HEK293 (cell line): ENCODE data around the gene GPR4.

Experiments used
- CTCF ChIA-PET: fragments of 350-600 bp; formaldehyde crosslinking; extraction: SDS; loops from one replicate; lab custom pipeline; 2021; ENCODE audit warnings: antibody characterized with exemption; lab: Yijun Ruan, JAX
- POLR2A ChIA-PET: fragments of 300-600 bp; formaldehyde crosslinking; extraction: SDS; loops from one replicate; lab custom pipeline; 2020; ENCODE audit warnings: antibody characterized with exemption, inconsistent platforms; lab: Yijun Ruan, JAX
- H3K27ac ChIP-seq: fragments of 200-500 bp; sonication (Bioruptor generic); 2 replicates; pipeline ENCODE4 v1.5.1; 2014; ENCODE audit warnings: low read depth, low read length, control low read depth, inconsistent platforms; ENCODE audit errors: extremely low read depth
- H3K36me3 ChIP-seq, 2 experiments: fragments of 200-500 bp in 1 of 2; sonication (Bioruptor generic) in 1 of 2; 1 replicate in 1 of 2; 2 replicates in 1 of 2; pipeline ENCODE4 v1.5.1; 2014 to 2017; ENCODE audit warnings: inconsistent platforms in 2 of 2, low read length in 2 of 2; ENCODE audit not compliant: control insufficient read depth in 2 of 2, insufficient read depth in 1 of 2
- H3K4me1 ChIP-seq: fragments of 200-500 bp; sonication (Bioruptor generic); 2 replicates; pipeline ENCODE4 v1.5.1; 2014; ENCODE audit warnings: mild to moderate bottlenecking, low read length, inconsistent platforms; ENCODE audit not compliant: control insufficient read depth, insufficient read depth
- H3K4me3 ChIP-seq: 2 replicates; pipeline ENCODE4 v1.5.1; 2011; ENCODE audit warnings: low read depth, mild to moderate bottlenecking, control low read depth, low read length, moderate library complexity
- H3K9me3 ChIP-seq: fragments of 200-500 bp; sonication (Bioruptor generic); 2 replicates; pipeline ENCODE4 v1.5.1; 2014; ENCODE audit warnings: low read depth, low read length, inconsistent platforms; ENCODE audit not compliant: control insufficient read depth, insufficient read depth
- BCL11B ChIP-seq: fragments of 450-650 bp; formaldehyde crosslinking; IDR thresholded peaks from 2 replicates; pipeline ENCODE4 v1.5.1; 2016; ENCODE audit warnings: low read depth, missing biosample characterization, missing genetic modification characterization
- GLI2 ChIP-seq: fragments of 450-650 bp; formaldehyde crosslinking; IDR thresholded peaks from 2 replicates; pipeline ENCODE4; 2017; ENCODE audit warnings: missing biosample characterization, missing genetic modification characterization, low read depth, borderline replicate concordance
- KLF9 ChIP-seq: fragments of 450-650 bp; formaldehyde crosslinking; IDR thresholded peaks from 2 replicates; pipeline ENCODE4 v1.5.1; 2016; ENCODE audit warnings: missing biosample characterization, missing genetic modification characterization, low read depth
- SP2 ChIP-seq: fragments of 450-650 bp; formaldehyde crosslinking; IDR thresholded peaks from 2 replicates; pipeline ENCODE4 v1.5.1; 2016; ENCODE audit warnings: missing biosample characterization, missing genetic modification characterization
- WT1 ChIP-seq: fragments of 450-650 bp; formaldehyde crosslinking; IDR thresholded peaks from 2 replicates; pipeline ENCODE4 v1.5.1; 2016; ENCODE audit warnings: missing biosample characterization, missing genetic modification characterization
- ZNF10 ChIP-seq: fragments of 450-650 bp; formaldehyde crosslinking; IDR thresholded peaks from 2 replicates; pipeline ENCODE4 v1.5.1; 2017; ENCODE audit warnings: missing biosample characterization, missing genetic modification characterization
- ZNF155 ChIP-seq: fragments of 450-650 bp; formaldehyde crosslinking; IDR thresholded peaks from 2 replicates; pipeline ENCODE4 v1.5.1; 2016; ENCODE audit warnings: missing biosample characterization, missing genetic modification characterization
- ZNF292 ChIP-seq: fragments of 450-650 bp; formaldehyde crosslinking; IDR thresholded peaks from 2 replicates; pipeline ENCODE4 v1.5.1; 2016; ENCODE audit warnings: low read depth, missing biosample characterization, missing genetic modification characterization, borderline replicate concordance
- ZNF302 ChIP-seq: fragments of 450-650 bp; formaldehyde crosslinking; IDR thresholded peaks from 2 replicates; pipeline ENCODE4 v1.5.1; 2016; ENCODE audit warnings: missing biosample characterization, missing genetic modification characterization, low read depth
- ZNF335 ChIP-seq: fragments of 450-650 bp; formaldehyde crosslinking; conservative IDR thresholded peaks from 2 replicates; pipeline ENCODE4 v1.5.1; 2016; ENCODE audit warnings: missing biosample characterization, missing genetic modification characterization
- ZNF549 ChIP-seq: fragments of 450-650 bp; IDR thresholded peaks from 2 replicates; pipeline ENCODE4 v1.5.1; 2018; ENCODE audit warnings: missing biosample characterization, missing genetic modification characterization, mild to moderate bottlenecking, inconsistent platforms, moderate library complexity
- ZNF670 ChIP-seq: fragments of 450-650 bp; formaldehyde crosslinking; IDR thresholded peaks from 2 replicates; pipeline ENCODE4 v1.5.1; 2016; ENCODE audit warnings: missing biosample characterization, missing genetic modification characterization, low read depth
- TF ChIP-seq, protein P1 (sequence below): fragments of 450-650 bp; formaldehyde crosslinking; IDR thresholded peaks from 2 replicates; pipeline ENCODE4 v1.5.1; 2016; ENCODE audit warnings: missing biosample characterization, missing genetic modification characterization
- TF ChIP-seq, protein P2 (sequence below): fragments of 450-650 bp; formaldehyde crosslinking; IDR thresholded peaks from 2 replicates; pipeline ENCODE4 v1.5.1; 2016; ENCODE audit warnings: missing biosample characterization, missing genetic modification characterization
- TF ChIP-seq, protein P3 (sequence below): fragments of 450-650 bp; formaldehyde crosslinking; IDR thresholded peaks from 2 replicates; pipeline ENCODE4 v1.5.1; 2016; ENCODE audit warnings: missing biosample characterization, missing genetic modification characterization

GPR4 gene

DNA sequence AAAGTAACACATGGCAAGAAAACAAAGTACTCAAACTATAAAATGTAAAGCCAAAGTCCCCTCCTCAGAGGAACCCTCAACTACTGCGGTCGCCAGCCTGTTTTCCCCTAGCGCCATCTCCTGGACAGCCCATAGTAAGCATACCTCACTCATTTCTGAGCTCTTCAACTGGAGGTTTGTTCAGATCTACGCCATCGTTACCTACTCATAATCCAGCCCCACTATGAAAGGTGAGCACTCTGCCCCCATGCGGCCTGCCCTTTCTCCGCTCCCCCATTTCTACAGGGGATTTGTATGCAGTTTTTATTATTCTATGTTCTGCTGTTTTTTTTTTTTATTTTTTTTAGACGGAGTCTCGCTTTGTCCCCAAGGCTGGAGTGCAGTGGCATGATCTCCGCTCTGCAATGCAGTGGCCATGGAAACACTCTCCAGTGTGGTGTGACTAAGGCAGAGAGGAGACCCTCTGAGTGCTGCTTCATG lies 43.6 kb downstream of the GPR4 start (continued):
- TF ChIP-seq, protein P1, sequence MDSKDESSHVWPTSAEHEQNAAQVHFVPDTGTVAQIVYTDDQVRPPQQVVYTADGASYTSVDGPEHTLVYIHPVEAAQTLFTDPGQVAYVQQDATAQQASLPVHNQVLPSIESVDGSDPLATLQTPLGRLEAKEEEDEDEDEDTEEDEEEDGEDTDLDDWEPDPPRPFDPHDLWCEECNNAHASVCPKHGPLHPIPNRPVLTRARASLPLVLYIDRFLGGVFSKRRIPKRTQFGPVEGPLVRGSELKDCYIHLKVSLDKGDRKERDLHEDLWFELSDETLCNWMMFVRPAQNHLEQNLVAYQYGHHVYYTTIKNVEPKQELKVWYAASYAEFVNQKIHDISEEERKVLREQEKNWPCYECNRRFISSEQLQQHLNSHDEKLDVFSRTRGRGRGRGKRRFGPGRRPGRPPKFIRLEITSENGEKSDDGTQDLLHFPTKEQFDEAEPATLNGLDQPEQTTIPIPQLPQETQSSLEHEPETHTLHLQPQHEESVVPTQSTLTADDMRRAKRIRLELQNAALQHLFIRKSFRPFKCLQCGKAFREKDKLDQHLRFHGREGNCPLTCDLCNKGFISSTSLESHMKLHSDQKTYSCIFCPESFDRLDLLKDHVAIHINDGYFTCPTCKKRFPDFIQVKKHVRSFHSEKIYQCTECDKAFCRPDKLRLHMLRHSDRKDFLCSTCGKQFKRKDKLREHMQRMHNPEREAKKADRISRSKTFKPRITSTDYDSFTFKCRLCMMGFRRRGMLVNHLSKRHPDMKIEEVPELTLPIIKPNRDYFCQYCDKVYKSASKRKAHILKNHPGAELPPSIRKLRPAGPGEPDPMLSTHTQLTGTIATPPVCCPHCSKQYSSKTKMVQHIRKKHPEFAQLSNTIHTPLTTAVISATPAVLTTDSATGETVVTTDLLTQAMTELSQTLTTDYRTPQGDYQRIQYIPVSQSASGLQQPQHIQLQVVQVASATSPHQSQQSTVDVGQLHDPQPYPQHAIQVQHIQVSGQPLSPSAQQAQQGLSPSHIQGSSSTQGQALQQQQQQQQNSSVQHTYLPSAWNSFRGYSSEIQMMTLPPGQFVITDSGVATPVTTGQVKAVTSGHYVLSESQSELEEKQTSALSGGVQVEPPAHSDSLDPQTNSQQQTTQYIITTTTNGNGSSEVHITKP (tag by site-specific recombination), result peak; percentile 46
- peak; percentile 88 for TF ChIP-seq ZNF10 (tag by site-specific recombination)
- TF ChIP-seq ZNF335 (tag by site-specific recombination), result peak; percentile 12; the same call in 1 of the 2 replicates

DNA sequence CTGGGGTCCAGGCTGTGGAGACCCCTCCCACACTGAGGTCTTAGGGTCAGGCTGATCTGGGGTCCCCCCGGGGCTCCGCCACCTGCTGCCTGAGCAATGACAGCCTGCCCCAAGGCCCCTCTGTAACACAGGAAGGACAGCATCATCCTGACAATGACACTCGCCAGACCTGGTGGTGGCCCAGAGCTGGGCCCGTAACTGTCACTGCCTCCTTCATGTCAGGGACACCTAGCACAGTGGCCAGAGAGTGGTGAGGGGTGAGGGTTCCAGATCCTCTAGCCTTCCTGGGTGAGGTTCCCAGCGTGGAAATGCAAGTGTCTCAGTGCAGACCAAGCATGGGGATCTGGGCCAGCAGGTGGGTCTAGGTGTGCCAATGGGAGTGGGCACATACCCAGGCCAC lies 45.2 kb downstream of the GPR4 start:
- CTCF ChIA-PET, result interaction anchor here (1.0 to 6.5 kb wide), 8 partner anchors 10 to 118 kb away, joined by 3 to 60 read pairs (median 9); no protein-coding TSS in a partner anchor

DNA sequence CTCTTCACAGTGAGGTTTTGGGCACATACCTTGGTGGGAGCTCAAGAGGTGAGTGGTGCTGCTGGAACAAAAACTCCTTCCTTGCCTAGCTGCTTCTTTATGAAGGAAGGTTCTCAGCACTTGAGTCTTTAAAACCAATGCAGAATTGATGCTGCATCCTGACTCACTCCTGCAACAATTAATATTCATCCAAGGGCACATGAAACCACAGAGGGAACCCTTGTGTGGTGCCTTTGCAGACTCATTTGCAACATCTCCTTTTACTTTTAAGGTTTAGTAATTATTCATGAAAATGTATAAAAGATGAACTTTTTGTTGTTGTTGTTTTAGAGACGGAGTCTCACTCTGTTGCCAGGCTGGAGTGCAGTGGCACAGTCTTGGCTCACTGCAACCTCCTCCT lies 47.5 kb downstream of the GPR4 start:
- Histone ChIP-seq H3K9me3 (no peaks in the 10 kb centered on the region), H3K36me3 (peaks cover 0 to 5% of the 10 kb centered on the region in 2 experiments; a peak in 2 of 3 replicates), H3K4me3 (no peak overlapping the region), H3K4me1 (no peaks in the 10 kb centered on the region), H3K27ac (no peak overlapping the region)
- TF ChIP-seq SP2 (tag by site-specific recombination) (no peak), ZNF302 (tag by site-specific recombination) (no peak), ZNF292 (tag by site-specific recombination) (no peak)
- TF ChIP-seq, protein P1 (tag by site-specific recombination), result no peak
- ChIA-PET POLR2A (no interaction called here), CTCF (interaction anchor here (0.6 to 6.5 kb wide), 5 partner anchors 11 to 89 kb away, joined by 3 to 46 read pairs (median 4); no protein-coding TSS in a partner anchor)

More for the DNA sequence above, 45.2 kb downstream of the GPR4 start:
- Histone ChIP-seq H3K36me3 (peaks cover 0 to 5% of the 10 kb centered on the region in 2 experiments; a peak in 2 of 3 replicates), H3K4me1 (no peaks in the 10 kb centered on the region), H3K27ac (no peak overlapping the region), H3K9me3 (no peaks in the 10 kb centered on the region), H3K4me3 (no peak overlapping the region)
- TF ChIP-seq ZNF549 (tag by site-specific recombination) (no peak), BCL11B (tag by site-specific recombination) (no peak), ZNF155 (tag by site-specific recombination) (no peak), GLI2 (tag by site-specific recombination) (no peak), ZNF670 (no peak), WT1 (tag by site-specific recombination) (no peak), KLF9 (tag by site-specific recombination) (no peak)
- TF ChIP-seq, protein P2, sequence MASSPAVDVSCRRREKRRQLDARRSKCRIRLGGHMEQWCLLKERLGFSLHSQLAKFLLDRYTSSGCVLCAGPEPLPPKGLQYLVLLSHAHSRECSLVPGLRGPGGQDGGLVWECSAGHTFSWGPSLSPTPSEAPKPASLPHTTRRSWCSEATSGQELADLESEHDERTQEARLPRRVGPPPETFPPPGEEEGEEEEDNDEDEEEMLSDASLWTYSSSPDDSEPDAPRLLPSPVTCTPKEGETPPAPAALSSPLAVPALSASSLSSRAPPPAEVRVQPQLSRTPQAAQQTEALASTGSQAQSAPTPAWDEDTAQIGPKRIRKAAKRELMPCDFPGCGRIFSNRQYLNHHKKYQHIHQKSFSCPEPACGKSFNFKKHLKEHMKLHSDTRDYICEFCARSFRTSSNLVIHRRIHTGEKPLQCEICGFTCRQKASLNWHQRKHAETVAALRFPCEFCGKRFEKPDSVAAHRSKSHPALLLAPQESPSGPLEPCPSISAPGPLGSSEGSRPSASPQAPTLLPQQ (tag by site-specific recombination), result no peak
- TF ChIP-seq, protein P3, sequence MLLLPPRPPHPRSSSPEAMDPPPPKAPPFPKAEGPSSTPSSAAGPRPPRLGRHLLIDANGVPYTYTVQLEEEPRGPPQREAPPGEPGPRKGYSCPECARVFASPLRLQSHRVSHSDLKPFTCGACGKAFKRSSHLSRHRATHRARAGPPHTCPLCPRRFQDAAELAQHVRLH, result no peak
- POLR2A ChIA-PET, result no interaction called here
